Measurements from ENCODE around the gene GKAP1.
"Not testable (repeated sequence)": the region's sequence is repeated elsewhere in the genome, so short reads cannot be mapped to it uniquely, and the experiment has no call there.

The GKAP1 gene

GRCh38 chr9:83744206-83744605 is 73.4 kb downstream of the GKAP1 start:
- H3K27ac ChIP-seq: no peak overlapping the region
- TF ChIP-seq CTCF (IDR thresholded peaks at IDR 0.05) (no peak), ZFX (IDR thresholded peaks at IDR 0.05; ENCODE audit: borderline replicate concordance) (no peak)

GRCh38 chr9:83733739-83734138 is 83.8 kb downstream of the GKAP1 start:
- TF ChIP-seq ZFX (IDR thresholded peaks at IDR 0.05; ENCODE audit: borderline replicate concordance) (no peak), CTCF (IDR thresholded peaks at IDR 0.05) (no peak)
- H3K27ac ChIP-seq: no peak overlapping the region

GRCh38 chr9:83728591-83729368 is 88.8 kb downstream of the GKAP1 start:
- H3K27ac ChIP-seq: not testable (repeated sequence)

- H3K27ac ChIP-seq: no peak overlapping the region
- TF ChIP-seq CTCF (IDR thresholded peaks at IDR 0.05) (no peak), ZFX (IDR thresholded peaks at IDR 0.05; ENCODE audit: borderline replicate concordance) (no peak)
Measured at GRCh38 chr9:83724436-83724835, 93.1 kb downstream of the GKAP1 start.

GRCh38 chr9:83722726-83723495 is 94.7 kb downstream of the GKAP1 start:
- H3K27ac ChIP-seq: no peak overlapping the region
- TF ChIP-seq ZFX (IDR thresholded peaks at IDR 0.05; ENCODE audit: borderline replicate concordance) (no peak), CTCF (IDR thresholded peaks at IDR 0.05) (no peak)

GRCh38 chr9:83721509-83721908 is 96.1 kb downstream of the GKAP1 start:
- TF ChIP-seq ZFX (IDR thresholded peaks at IDR 0.05; ENCODE audit: borderline replicate concordance): no peak
- no peak for TF ChIP-seq CTCF (IDR thresholded peaks at IDR 0.05)
- no peak overlapping the region for H3K27ac ChIP-seq

GRCh38 chr9:83715794-83716193 is 101.8 kb downstream of the GKAP1 start:
- TF ChIP-seq ZFX (IDR thresholded peaks at IDR 0.05; ENCODE audit: borderline replicate concordance): no peak
- no peak for TF ChIP-seq CTCF (IDR thresholded peaks at IDR 0.05)
- H3K27ac ChIP-seq: no peak overlapping the region
